Measurements from ENCODE around the gene TLR10. TPM values are rescaled to one million over a fixed set of nuclear protein-coding genes. Genes with fewer than 3 reads are reported as not detected.

Gene TLR10
- total and polyA plus RNA-seq, 2 experiments from 2014 or later = not detected

- peaks cover 31% of the 10 kb centered on the region for H3K27me3 ChIP-seq (replicated peaks; ENCODE audit: insufficient read depth)
- H3K4me2 ChIP-seq (ENCODE audit: unreplicated experiment) = no peak overlapping the region
- no peaks in the 10 kb centered on the region for H3K9me2 ChIP-seq (ENCODE audit: insufficient read depth)
- no peak overlapping the region for H3K4me3 ChIP-seq
- H3K9me3 ChIP-seq (ENCODE audit: low read depth) = no peaks in the 10 kb centered on the region
- H3F3A ChIP-seq (ENCODE audit: insufficient read depth) = no peaks in the 10 kb centered on the region
- H3K79me2 ChIP-seq (ENCODE audit: insufficient read depth) = no peaks in the 10 kb centered on the region
- H3K27ac ChIP-seq = no peak overlapping the region
- H3K4me1 ChIP-seq (ENCODE audit: insufficient read depth) = no peaks in the 10 kb centered on the region
- H3K9ac ChIP-seq = no peak overlapping the region
- no peak overlapping the region for H2AFZ ChIP-seq
- no peak for TF ChIP-seq EZH2 (IDR thresholded peaks at IDR 0.05; ENCODE audit: insufficient read depth, poor library complexity, severe bottlenecking)
- TF ChIP-seq EZH2phosphoT487 (IDR thresholded peaks at IDR 0.05; ENCODE audit: insufficient read depth, low read depth) = no peak
- H3K36me3 ChIP-seq (ENCODE audit: low read depth) = no peaks in the 10 kb centered on the region
- WGBS, 2 experiments (ENCODE audit: low coverage in 1 of 2, low lambda C conversion rate in 2 of 2, missing lambda C conversion rate in 2 of 2) = 28 to 31% methylated on average over 3 of the region's 3 CpGs
- in situ Hi-C loops (cut with MboI) = no loop called here
- DNase-seq = no peak
- no peaks in the 10 kb centered on the region for H4K20me1 ChIP-seq (ENCODE audit: insufficient read depth)
These were observed 36.8 kb upstream of the TLR10 start for GRCh38 chr4:38819569-38819968.

GRCh38 chr4:38818441-38818976 is 35.7 kb upstream of the TLR10 start:
- Histone ChIP-seq H3K9ac (no peak overlapping the region), H3K4me1 (ENCODE audit: insufficient read depth) (no peaks in the 10 kb centered on the region), H4K20me1 (ENCODE audit: insufficient read depth) (no peaks in the 10 kb centered on the region), H3K27me3 (replicated peaks; ENCODE audit: insufficient read depth) (peaks cover 35% of the 10 kb centered on the region), H2AFZ (no peak overlapping the region), H3K9me3 (ENCODE audit: low read depth) (no peaks in the 10 kb centered on the region), H3K4me3 (no peak overlapping the region), H3K9me2 (ENCODE audit: insufficient read depth) (no peaks in the 10 kb centered on the region), H3K4me2 (ENCODE audit: unreplicated experiment) (no peak overlapping the region), H3K36me3 (ENCODE audit: low read depth) (no peaks in the 10 kb centered on the region), H3F3A (ENCODE audit: insufficient read depth) (no peaks in the 10 kb centered on the region), H3K27ac (no peak overlapping the region), H3K79me2 (ENCODE audit: insufficient read depth) (no peaks in the 10 kb centered on the region)
- in situ Hi-C loops (cut with MboI) = no loop called here
- 69 to 70% methylated on average over 5 of the region's 5 CpGs for WGBS, 2 experiments (ENCODE audit: low coverage in 1 of 2, low lambda C conversion rate in 2 of 2, missing lambda C conversion rate in 2 of 2)
- DNase-seq = no peak
- TF ChIP-seq EZH2 (IDR thresholded peaks at IDR 0.05; ENCODE audit: insufficient read depth, poor library complexity, severe bottlenecking) (no peak), EZH2phosphoT487 (IDR thresholded peaks at IDR 0.05; ENCODE audit: insufficient read depth, low read depth) (no peak)

GRCh38 chr4:38815885-38816782 is 33.3 kb upstream of the TLR10 start:
- Histone ChIP-seq H3K9ac (no peak overlapping the region), H3K36me3 (ENCODE audit: low read depth) (no peaks in the 10 kb centered on the region), H3K4me1 (ENCODE audit: insufficient read depth) (no peaks in the 10 kb centered on the region), H3K4me2 (ENCODE audit: unreplicated experiment) (no peak overlapping the region), H3K27me3 (replicated peaks; ENCODE audit: insufficient read depth) (peaks cover 35% of the 10 kb centered on the region), H4K20me1 (ENCODE audit: insufficient read depth) (no peaks in the 10 kb centered on the region), H3K9me3 (ENCODE audit: low read depth) (no peaks in the 10 kb centered on the region), H3F3A (ENCODE audit: insufficient read depth) (no peaks in the 10 kb centered on the region), H2AFZ (no peak overlapping the region), H3K27ac (no peak overlapping the region), H3K4me3 (no peak overlapping the region), H3K79me2 (ENCODE audit: insufficient read depth) (no peaks in the 10 kb centered on the region), H3K9me2 (ENCODE audit: insufficient read depth) (no peaks in the 10 kb centered on the region)
- TF ChIP-seq EZH2 (IDR thresholded peaks at IDR 0.05; ENCODE audit: insufficient read depth, poor library complexity, severe bottlenecking) = no peak
- DNase-seq = no peak
- in situ Hi-C loops (cut with MboI) = no loop called here
- 51 to 52% methylated on average over 3 of the region's 3 CpGs for WGBS, 2 experiments (ENCODE audit: low coverage in 1 of 2, low lambda C conversion rate in 2 of 2, missing lambda C conversion rate in 2 of 2)

- Histone ChIP-seq H3F3A (ENCODE audit: insufficient read depth) (no peaks in the 10 kb centered on the region), H3K9me2 (ENCODE audit: insufficient read depth) (no peaks in the 10 kb centered on the region), H3K4me1 (ENCODE audit: insufficient read depth) (no peaks in the 10 kb centered on the region), H3K27ac (no peak overlapping the region), H3K4me3 (no peak overlapping the region), H2AFZ (no peak overlapping the region), H3K27me3 (replicated peaks; ENCODE audit: insufficient read depth) (peaks cover 26% of the 10 kb centered on the region), H3K9ac (no peak overlapping the region), H4K20me1 (ENCODE audit: insufficient read depth) (no peaks in the 10 kb centered on the region), H3K9me3 (ENCODE audit: low read depth) (no peaks in the 10 kb centered on the region), H3K79me2 (ENCODE audit: insufficient read depth) (no peaks in the 10 kb centered on the region), H3K4me2 (ENCODE audit: unreplicated experiment) (no peak overlapping the region), H3K36me3 (ENCODE audit: low read depth) (no peaks in the 10 kb centered on the region)
- in situ Hi-C loops (cut with MboI) = no loop called here
- TF ChIP-seq EZH2phosphoT487 (IDR thresholded peaks at IDR 0.05; ENCODE audit: insufficient read depth, low read depth) = no peak
- no peak for TF ChIP-seq EZH2 (IDR thresholded peaks at IDR 0.05; ENCODE audit: insufficient read depth, poor library complexity, severe bottlenecking)
- DNase-seq = no peak
- WGBS, 2 experiments (ENCODE audit: low coverage in 1 of 2, low lambda C conversion rate in 2 of 2, missing lambda C conversion rate in 2 of 2) = 47 to 48% methylated on average over 3 of the region's 3 CpGs
These were observed 31.6 kb upstream of the TLR10 start for GRCh38 chr4:38814386-38814785.

Data from GM23248 (cell line).